DOHH2 (cell line): ENCODE measurements around the gene FCN1.

Experiments
- H3F3A ChIP-seq: fragments of 200-600 bp; sonication (generic), shearing (Covaris generic); 2 replicates; pipeline ENCODE4 v1.6.0; 2016; ENCODE audit warnings: antibody characterized with exemption, mild to moderate bottlenecking; ENCODE audit not compliant: control insufficient read depth, insufficient read depth
- H3K27ac ChIP-seq: fragments of 200-600 bp; sonication (generic); 2 replicates; pipeline ENCODE4 v1.5.1; 2014; ENCODE audit warnings: low read depth, mild to moderate bottlenecking, low read length, moderate library complexity
- H3K27me3 ChIP-seq: fragments of 200-600 bp; sonication (generic); 2 replicates; pipeline ENCODE4 v1.6.1; 2014; ENCODE audit warnings: mild to moderate bottlenecking, low read length, mixed read lengths; ENCODE audit not compliant: control insufficient read depth
- H3K36me3 ChIP-seq: fragments of 200-600 bp; sonication (generic); 2 replicates; pipeline ENCODE4 v1.6.1; 2014; ENCODE audit warnings: mild to moderate bottlenecking, low read length, moderate library complexity, mixed read lengths; ENCODE audit not compliant: control insufficient read depth
- H3K4me1 ChIP-seq: fragments of 200-600 bp; sonication (generic); 2 replicates; pipeline ENCODE4 v1.6.1; 2014; ENCODE audit warnings: mild to moderate bottlenecking, low read length, mixed read lengths; ENCODE audit not compliant: control insufficient read depth
- H3K4me2 ChIP-seq: fragments of 200-600 bp; sonication (generic); 2 replicates; pipeline ENCODE4 v1.6.0; 2014; ENCODE audit warnings: mild to moderate bottlenecking, low read length, moderate library complexity
- H3K4me3 ChIP-seq: fragments of 200-600 bp; sonication (generic); 2 replicates; pipeline ENCODE4 v1.5.1; 2014; ENCODE audit warnings: mild to moderate bottlenecking, low read length, mixed read lengths
- H3K79me2 ChIP-seq: fragments of 200-600 bp; sonication (generic); 2 replicates; pipeline ENCODE4 v1.6.1; 2014; ENCODE audit warnings: mild to moderate bottlenecking, low read length, mixed read lengths; ENCODE audit not compliant: control insufficient read depth
- H3K9me2 ChIP-seq: fragments of 200-600 bp; sonication (generic); replicated peaks from 2 replicates; pipeline ENCODE4 v1.6.1; 2014; ENCODE audit warnings: mild to moderate bottlenecking, low read length, mixed read lengths; ENCODE audit not compliant: control insufficient read depth
- H3K9me3 ChIP-seq: fragments of 200-600 bp; sonication (generic); 2 replicates; pipeline ENCODE4 v1.6.1; 2014; ENCODE audit warnings: antibody characterized with exemption, low read length, mixed read lengths; ENCODE audit not compliant: control insufficient read depth, insufficient read depth
- H4K20me1 ChIP-seq: fragments of 200-600 bp; sonication (generic); 2 replicates; pipeline ENCODE4 v1.6.0; 2014; ENCODE audit warnings: low read depth, mild to moderate bottlenecking, antibody characterized with exemption, low read length, moderate library complexity; ENCODE audit not compliant: control insufficient read depth, insufficient read depth
- EZH2phosphoT487 ChIP-seq: fragments of 200-600 bp; sonication (generic); IDR thresholded peaks from 2 replicates; pipeline ENCODE4 v1.6.1; 2017; ENCODE audit warnings: borderline replicate concordance, mild to moderate bottlenecking, antibody characterized with exemption, low read length, moderate library complexity, mixed read lengths
- TF ChIP-seq, protein P1 (sequence below): fragments of 200-600 bp; sonication (generic); IDR thresholded peaks from one replicate; pipeline ENCODE4 v1.5.1; 2014; ENCODE audit warnings: antibody characterized with exemption, mild to moderate bottlenecking, low read depth, low read length; ENCODE audit not compliant: poor library complexity, severe bottlenecking

FCN1 gene

DNA sequence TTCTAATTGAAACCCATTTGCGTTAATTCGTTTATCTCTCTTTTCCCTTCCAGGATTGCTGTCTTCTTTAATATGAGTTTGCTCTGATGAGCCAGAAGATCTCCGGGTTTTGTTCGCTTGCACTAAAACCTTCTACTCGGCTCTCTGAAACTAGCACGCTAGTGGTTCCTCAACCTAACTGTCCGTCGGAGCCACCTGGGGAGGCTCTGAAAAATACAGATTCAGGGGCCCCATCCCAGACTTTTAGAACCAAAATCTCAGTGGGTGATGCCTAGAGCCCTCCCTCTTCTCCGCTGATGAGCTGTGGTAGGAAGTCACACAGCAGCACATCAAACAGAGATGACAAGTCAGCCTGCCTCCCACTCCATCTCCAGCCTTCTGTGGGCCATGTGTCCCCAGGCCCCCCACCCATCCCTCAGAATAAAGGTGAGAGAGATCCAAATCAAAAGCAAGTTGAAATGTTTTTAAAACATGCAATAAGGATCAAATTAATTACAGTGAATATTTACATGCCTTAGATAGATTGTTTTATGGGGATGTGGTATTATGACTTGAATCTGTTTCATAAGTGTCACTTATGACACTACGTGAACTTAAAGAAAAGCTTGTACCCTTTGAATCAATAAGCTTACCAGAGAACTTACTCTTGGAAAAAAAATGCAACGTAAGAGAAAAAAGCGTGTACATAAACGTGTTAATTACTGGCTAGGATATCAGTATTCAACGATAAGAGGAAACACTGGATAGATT is 20.7 kb downstream of the FCN1 start:
- Histone ChIP-seq H3K27ac (no peak overlapping the region), H3K36me3 (no peaks in the 10 kb centered on the region), H3K4me1 (peaks cover 11% of the 10 kb centered on the region), H3F3A (no peaks in the 10 kb centered on the region), H4K20me1 (no peaks in the 10 kb centered on the region), H3K79me2 (no peaks in the 10 kb centered on the region), H3K4me3 (no peak overlapping the region), H3K9me2 (no peaks in the 10 kb centered on the region), H3K27me3 (peaks cover 7% of the 10 kb centered on the region; the same call in 1 of the 2 replicates), H3K4me2 (no peak overlapping the region), H3K9me3 (peaks cover 3% of the 10 kb centered on the region; the same call in 1 of the 2 replicates)
- TF ChIP-seq EZH2phosphoT487: no peak
- TF ChIP-seq, protein P1, sequence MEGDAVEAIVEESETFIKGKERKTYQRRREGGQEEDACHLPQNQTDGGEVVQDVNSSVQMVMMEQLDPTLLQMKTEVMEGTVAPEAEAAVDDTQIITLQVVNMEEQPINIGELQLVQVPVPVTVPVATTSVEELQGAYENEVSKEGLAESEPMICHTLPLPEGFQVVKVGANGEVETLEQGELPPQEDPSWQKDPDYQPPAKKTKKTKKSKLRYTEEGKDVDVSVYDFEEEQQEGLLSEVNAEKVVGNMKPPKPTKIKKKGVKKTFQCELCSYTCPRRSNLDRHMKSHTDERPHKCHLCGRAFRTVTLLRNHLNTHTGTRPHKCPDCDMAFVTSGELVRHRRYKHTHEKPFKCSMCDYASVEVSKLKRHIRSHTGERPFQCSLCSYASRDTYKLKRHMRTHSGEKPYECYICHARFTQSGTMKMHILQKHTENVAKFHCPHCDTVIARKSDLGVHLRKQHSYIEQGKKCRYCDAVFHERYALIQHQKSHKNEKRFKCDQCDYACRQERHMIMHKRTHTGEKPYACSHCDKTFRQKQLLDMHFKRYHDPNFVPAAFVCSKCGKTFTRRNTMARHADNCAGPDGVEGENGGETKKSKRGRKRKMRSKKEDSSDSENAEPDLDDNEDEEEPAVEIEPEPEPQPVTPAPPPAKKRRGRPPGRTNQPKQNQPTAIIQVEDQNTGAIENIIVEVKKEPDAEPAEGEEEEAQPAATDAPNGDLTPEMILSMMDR: no peak

DNA sequence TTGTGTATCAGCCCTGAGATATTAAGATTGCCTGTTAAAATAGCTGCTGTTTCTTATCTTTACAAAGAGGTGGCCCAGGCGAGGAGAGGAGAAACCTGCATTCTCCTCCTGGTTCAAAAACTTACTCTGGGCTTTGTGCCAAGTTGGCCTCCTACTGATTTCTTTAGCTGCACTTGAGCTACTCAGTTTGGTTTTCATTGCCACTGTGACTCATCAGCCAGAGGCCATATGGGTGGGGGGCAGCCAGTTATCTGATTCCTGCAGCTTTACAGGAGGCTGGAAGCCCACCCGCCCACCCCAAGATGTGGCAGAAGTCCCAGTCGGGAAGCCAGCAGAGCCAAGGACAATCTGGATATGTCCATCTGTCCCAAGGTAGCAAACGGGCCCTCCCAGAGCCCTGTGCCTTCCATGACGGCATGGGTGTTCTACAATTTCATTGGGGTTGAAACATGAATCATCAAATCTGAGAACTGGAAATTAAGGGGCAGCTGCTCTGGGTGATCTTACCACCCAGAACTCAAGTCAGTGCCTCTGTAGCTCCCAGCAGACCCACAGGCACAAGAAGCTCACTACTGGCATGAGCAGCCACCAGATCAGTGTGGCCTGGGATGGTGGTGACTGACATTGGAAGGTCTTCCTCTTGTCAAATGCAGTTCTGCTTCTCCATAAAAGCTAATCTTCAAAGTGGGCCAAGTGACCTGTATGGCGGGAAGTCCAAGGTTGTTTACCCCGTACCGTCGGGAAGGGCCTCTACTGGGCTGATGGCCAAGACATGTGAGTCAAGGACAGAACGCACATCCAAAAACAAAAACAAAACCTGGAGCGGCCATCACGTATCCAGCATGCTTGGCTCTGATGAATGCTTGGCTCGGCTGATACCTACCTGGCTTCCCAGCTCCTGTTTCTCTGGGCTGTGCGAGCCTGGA is 21.5 kb downstream of the FCN1 start:
- peaks cover 11% of the 10 kb centered on the region for H3K4me1 ChIP-seq
- no peak for TF ChIP-seq EZH2phosphoT487
- TF ChIP-seq, protein P1: no peak
- no peaks in the 10 kb centered on the region for H3K9me2 ChIP-seq
- no peaks in the 10 kb centered on the region for H3K79me2 ChIP-seq
- peaks cover 7% of the 10 kb centered on the region; the same call in 1 of the 2 replicates for H3K27me3 ChIP-seq
- no peak overlapping the region for H3K4me2 ChIP-seq
- H3K4me3 ChIP-seq: no peak overlapping the region
- no peaks in the 10 kb centered on the region for H4K20me1 ChIP-seq
- no peaks in the 10 kb centered on the region for H3F3A ChIP-seq
- H3K27ac ChIP-seq: no peak overlapping the region
- peaks cover 3% of the 10 kb centered on the region; the same call in 1 of the 2 replicates for H3K9me3 ChIP-seq
- no peaks in the 10 kb centered on the region for H3K36me3 ChIP-seq

DNA sequence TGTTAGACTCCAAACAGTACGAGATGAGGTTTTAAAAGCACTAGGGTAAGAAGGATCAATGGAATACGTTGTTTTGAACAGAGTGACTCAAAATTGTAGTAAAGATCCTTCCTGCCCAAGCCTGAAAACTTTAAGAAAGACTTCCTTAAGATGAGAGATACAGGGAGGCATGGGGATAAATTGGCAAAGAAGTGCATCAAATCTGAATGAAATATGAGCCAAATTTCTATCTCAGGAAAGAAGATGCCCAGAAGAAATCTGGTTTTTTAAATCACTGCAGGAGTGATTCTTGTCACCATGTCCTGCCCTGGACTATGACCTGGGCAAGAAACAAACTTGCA is 22.2 kb downstream of the FCN1 start:
- H3K79me2 ChIP-seq: no peaks in the 10 kb centered on the region
- peaks cover 7% of the 10 kb centered on the region; the same call in 1 of the 2 replicates for H3K27me3 ChIP-seq
- peaks cover 3% of the 10 kb centered on the region; the same call in 1 of the 2 replicates for H3K9me3 ChIP-seq
- no peak overlapping the region for H3K4me2 ChIP-seq
- no peaks in the 10 kb centered on the region for H3F3A ChIP-seq
- no peaks in the 10 kb centered on the region for H4K20me1 ChIP-seq
- H3K27ac ChIP-seq: no peak overlapping the region
- H3K9me2 ChIP-seq: no peaks in the 10 kb centered on the region
- H3K4me1 ChIP-seq: peaks cover 7% of the 10 kb centered on the region
- H3K4me3 ChIP-seq: no peak overlapping the region
- H3K36me3 ChIP-seq: no peaks in the 10 kb centered on the region
- no peak for TF ChIP-seq EZH2phosphoT487
- TF ChIP-seq, protein P1: no peak
